ENCODE results near the gene HOXB2. TPM values are rescaled to one million over a fixed set of nuclear protein-coding genes. Genes with fewer than 3 reads are reported as not detected.
A peak's percentile ranks its signal among the peaks of the same experiment; 100 is the strongest.

Gene HOXB2
- total RNA-seq, 2 donors from 2014 or later = 2.5 to 7.0 TPM

DNA sequence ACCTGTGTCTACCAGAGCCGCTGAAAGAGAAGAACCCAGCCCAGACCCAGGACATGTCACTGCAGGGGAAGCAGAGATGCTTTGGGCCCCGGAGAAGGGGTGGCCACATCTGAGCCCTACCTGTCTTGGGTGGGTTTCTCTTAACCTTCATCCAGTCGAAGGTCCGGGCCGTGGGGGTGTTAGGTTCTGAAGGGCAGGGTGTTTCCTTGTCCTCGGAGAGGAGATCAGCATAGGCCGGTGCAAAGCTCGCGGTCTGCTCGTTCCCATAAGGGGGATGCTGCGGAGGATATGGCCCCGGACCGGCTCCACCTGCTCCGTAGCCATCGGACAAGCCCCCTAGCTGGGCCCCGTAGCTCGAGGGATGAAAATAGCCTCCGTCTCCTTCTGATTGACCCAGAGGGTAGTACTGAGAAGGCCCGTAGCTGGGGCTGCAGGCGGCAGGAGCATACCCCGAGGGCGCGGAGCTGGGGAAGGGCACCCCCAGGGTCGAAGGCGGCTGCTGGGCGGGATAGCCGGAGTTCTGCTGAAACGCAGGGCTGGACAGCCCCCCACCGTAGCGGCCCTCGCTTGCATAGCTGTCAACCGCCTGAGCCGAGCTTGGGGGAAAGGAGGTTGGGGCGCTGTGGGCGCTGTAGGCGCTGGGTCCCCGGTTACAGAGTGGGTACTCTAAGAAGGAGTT lies 14.6 kb downstream of the HOXB2 start:
- intact Hi-C loops (cut with DNase I, micrococcal nuclease) = no loop called here
- DNase-seq = no peak
- ATAC-seq = no peak

DNA sequence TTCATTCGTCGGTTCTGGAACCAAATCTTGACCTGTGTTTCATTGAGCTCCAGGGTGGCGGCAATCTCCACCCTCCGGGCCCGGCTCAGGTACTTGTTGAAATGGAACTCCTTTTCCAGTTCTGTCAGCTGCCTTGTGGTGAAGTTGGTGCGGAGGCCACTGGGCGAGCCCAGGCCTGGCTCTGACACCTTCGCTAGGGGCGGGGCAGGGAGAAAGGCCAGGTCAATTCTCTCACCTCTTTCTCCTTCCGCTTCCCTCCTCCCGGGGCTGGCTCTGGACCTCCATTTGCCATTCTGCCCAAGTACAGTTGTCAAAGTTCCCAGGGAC lies 15.3 kb downstream of the HOXB2 start:
- ATAC-seq = no peak
- intact Hi-C loops (cut with DNase I, micrococcal nuclease) = no loop called here
- no peak for DNase-seq

DNA sequence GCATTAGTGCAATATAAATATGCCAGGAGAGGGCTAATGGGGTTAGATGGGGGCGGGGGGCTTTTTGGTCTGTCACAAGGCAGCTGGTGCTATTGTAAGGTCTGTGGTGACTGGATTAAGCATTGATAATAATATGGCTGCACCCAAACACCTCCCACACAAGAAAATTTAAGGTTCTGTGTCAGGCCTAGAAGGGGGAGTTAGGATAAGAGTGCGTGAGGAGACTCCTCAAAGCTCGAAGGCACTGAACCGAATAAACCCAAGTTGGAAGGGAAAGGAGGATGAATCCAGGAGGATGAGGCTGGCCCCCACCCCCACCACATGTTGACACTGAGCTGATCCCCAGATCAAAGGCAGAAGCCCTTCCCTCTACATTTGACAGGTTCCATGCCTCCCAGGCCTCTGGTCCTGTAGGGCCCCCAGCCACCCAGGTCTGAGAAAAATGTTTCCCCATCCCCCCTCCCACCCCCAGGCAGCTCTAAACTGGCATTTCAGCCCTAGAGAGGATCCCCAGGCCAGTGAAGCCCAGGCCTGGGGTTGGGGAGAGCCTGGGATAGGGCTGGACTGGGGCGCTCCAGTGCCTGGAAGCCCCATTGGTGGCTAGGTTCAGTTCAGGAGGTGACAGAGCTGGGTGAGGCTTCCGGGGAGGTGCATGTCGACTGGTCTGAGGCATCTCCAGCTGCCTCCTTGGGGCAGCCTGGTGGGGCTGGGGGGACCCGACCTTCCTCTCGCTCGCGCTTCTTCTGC lies 15.8 kb downstream of the HOXB2 start:
- ATAC-seq = no peak
- intact Hi-C loops (cut with DNase I, micrococcal nuclease) = no loop called here
- DNase-seq = no peak

DNA sequence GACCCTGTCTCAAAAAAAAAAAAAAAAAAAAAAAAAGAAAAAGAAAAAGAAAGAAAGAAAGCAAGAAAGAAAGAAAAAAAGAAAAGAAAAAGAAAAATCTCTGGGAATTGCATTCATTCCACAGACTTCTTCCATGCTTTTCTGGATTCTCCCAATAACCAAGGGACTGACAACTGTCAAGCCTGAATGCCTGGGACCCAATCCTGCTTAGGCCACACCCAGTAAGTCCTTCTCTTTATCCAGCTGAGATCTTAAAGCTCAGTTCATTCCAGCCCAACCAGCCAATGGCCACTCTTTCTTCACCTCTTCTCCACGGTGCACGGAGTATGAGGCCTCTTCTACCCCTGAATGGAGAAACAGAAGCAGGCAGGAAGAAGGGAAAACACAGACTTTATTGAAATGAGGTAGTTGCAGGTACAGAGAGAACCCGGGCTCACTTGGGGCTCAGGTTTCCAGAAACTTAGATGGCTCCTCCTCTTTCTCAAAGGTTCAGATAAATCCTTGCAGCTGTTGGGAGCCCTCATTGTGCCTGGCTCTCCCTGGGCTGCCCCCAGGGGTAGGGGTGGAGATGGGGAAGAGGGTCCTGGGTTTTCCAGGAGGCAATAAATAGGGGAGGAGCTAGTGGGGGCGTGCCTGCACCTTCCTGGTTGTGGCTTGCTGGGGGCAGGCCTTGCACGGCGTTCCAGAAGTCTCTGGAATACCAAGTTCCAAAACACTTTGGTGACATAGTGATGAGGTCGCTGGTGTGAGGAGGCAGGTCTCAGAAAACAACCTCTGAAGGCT lies 16.6 kb downstream of the HOXB2 start:
- no peak for DNase-seq
- intact Hi-C loops (cut with DNase I, micrococcal nuclease) = no loop called here
- no peak for ATAC-seq

DNA sequence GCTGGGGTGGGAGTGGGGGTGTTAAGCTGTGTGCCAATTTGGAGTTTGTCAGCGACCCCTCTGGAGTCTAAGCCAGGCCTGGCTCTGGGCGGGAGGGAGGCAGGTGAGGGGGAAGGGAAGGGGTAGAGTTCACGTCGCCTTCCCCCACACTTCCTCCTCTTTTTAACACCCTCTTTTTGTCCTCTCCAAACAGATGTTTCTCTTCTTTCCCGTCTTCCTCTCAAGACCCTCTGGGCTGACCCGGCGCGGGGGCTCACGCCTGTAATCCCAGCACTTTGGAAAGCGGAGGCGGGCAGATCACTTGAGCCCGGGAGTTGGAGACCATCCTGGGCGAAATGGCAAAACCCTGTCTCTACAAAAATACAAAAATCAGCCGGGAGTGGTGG lies 17.4 kb downstream of the HOXB2 start:
- DNase-seq (no peak), ATAC-seq (no peak)
- intact Hi-C loops (cut with DNase I, micrococcal nuclease) = no loop called here

DNA sequence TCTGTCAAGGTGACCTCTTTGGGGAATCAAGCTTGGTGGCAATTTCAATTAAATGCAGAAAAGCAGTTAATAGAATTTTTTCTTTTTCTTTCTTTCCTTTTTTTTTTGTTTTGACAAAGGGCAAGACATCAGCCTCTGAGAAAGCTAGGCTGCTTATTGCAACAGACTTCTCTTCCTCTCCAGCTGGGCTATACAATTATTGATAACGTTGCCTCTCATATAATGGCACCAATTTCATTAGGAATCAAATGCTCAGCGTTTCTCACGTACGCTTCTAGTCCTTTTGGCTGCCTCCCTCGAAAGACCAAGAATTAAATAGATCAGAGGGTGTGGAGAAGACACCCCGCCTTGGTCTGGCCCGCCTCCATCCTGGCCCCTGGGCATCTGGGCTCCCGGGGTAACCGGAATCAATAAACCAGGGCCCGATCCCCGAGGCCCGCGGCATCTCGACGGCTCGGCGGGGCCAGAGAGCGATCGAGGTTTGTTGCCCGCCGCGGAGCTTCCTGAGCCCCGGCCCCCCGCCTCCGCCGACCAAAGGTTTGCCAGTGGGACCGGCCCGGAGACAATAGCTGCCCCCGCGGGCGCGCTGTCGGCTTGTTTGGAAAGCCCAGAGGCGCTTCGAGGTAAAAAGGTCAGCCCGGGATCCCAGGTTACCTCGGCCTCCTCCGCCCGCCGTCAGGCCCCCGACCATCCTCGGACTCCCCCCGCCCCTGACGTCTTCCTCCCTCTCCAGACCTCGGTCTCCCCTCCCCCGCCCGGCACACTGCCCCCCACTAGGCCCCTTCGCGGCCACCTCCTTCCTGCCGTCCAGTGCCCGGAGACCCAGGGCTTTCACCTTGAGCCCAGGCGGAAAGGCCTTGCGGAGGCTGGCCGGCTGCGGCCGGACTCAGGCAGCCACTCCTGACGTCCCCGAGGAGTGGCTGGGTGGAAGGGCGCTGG lies 18.0 kb downstream of the HOXB2 start:
- peak in 1 of 2 donors; percentile 13 for DNase-seq
- intact Hi-C loops (cut with DNase I, micrococcal nuclease) = no loop called here
- ATAC-seq = no peak

DNA sequence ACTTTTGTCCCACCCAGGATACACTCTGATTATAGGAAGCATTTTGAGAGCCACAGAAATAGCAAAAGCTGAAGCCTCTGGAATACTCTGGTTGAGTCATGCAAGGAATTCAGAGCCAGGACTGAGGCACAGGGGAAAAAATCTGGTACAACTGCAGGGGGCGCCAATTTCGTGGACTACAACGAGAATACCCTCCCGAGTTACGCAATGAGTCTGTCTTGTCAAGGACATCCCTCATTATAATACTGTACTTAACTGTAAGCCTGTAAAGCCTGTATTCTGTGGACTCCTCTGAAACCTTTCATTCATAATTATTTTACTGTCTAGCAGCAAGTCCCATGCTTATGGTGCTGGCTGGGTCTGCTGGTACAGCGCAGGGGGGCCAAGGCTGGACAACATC lies 21.9 kb downstream of the HOXB2 start:
- DNase-seq (no peak), ATAC-seq (no peak)
- intact Hi-C loops (cut with DNase I, micrococcal nuclease) = no loop called here

DNA sequence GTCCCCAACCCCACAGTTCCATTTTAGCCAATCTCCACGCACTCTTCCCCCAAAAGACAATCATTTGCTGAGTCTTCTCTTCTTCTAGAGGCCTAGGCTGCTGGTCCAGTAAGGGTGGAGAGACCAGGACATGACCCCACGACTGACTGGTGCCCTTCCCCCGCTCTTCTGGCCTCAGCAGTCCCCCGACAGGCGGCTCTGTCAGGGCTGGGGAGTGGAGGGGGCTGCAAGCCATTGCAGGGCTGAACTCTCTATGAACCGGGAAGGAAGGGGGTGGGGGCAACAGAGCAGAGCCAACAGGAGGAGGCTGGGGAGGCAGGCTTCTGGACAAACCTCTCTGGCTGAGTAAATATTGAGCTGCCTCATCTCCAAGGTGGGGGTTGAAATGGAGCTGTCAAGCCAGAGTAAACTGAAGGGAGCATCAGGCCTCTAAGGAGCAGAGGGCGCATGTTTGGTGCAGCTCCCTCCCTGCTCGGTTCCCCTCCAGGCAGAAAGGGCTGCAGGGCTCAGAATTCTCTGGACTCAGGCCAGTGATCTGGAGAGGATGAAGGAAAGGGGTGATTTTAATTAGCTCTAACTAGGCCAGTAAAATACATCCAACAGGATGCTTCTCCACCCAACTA lies 22.8 kb downstream of the HOXB2 start:
- intact Hi-C loops (cut with DNase I, micrococcal nuclease) = no loop called here
- DNase-seq = no peak
- no peak for ATAC-seq

DNA sequence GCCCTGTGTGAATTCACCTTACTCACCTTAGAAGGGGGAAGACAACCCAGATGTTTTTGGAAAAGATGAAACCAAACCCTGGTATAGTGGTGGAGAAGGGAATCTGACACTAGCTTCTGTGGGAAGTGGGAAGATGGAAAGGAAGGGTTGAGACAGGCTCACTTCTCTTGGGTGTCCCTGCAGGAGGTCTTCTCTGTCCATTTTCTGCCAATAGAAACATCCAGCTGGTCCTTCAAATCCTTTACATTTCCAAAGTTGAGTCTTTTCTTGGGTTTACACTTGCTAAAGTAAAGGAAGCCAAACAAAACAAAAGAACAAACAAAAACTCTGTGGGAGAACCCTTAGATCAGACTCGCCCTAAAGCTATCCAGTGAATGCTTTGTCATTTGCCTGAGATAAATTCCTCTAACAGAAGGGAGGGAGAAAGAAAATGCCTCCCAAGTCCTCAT lies 24.3 kb downstream of the HOXB2 start:
- DNase-seq (no peak), ATAC-seq (no peak)
- intact Hi-C loops (cut with DNase I, micrococcal nuclease) = no loop called here

DNA sequence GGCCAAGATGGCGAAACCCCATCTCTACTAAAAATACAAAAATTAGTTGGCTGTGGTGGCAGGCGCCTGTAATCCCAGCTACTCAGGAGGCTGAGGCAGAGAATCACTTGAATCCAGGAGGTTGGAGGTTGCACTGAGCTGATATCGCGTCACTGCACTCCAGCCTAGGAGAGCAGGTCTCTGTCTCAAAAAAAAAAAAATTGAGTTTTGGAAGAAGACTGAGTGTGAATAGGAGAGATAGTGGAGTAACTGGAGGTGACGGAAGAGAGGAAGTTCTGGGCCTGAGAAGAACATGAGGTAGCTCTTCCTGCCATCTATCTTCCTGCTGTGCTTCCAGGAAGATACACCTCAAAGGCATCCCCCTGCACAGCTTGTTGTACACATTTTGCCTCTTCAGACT lies 25.5 kb downstream of the HOXB2 start:
- ATAC-seq = no peak
- intact Hi-C loops (cut with DNase I, micrococcal nuclease) = no loop called here

DNA sequence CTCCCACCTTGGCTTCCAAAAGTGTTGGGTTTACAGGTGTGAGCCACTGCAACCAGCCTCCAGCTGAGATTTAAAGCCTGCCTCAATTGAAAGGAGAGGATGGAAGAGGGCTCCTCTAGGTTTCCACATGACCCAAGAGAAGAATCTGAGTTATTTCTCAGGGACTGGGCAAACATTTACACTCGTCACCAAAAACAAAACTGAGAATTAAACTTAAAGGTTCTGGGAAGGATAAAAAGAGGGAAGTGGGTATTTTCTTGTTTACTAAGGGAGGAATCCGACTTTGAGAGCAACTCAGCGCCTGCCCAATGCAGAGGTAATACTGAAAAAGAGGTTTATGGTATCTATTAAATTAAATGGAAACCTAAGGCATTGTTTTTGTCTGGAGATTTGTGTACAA lies 27.4 kb downstream of the HOXB2 start:
- intact Hi-C loops (cut with DNase I, micrococcal nuclease) = no loop called here
- DNase-seq (no peak), ATAC-seq (peak; percentile 28)

More for the DNA sequence above, 25.5 kb downstream of the HOXB2 start:
- no peak for DNase-seq

DNA sequence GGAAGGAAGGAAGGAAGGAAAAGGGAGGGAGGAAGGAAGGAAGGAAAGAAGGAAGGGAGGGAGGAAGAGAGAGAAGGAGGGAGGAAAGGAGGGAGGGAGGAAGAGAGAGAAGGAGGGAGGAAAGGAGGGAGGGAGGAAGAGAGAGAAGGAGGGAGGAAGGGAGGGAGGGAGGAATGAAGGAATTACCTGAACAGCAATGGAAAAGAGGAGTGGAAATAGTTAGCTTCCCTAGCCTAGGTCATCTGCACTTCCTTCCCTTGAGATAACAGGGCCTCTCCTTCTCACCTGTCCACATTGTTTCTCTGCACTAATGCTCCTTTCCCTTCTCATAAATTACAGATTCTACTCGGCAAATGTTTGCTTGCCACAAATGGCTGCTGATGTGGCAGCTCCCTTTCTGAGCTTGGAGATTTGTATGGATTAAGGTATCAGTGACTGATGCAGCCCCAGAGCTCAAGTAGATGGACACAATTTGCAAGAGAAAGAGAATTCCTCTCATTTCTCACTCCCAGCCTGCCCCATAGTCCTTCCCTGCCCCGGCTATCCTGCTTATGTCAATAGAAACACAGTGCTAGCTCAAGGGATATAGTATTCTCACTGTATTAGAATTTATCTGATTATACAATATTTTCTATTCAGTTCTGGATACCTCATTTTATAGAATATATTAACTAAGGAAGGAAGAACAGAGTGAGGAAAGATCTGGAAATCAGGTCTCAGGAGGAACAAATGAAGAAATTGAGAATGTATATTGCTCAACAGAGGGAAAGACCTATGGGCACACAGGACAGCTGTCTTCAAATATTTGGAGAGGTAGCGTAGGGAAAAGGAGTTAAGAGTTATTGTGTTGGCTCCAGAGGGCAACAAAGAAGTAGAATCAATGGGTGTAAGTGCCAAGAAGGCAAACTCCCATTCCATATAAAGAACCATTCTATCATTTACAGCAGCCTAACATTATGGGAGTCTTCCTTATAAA lies 28.7 kb downstream of the HOXB2 start:
- intact Hi-C loops (cut with DNase I, micrococcal nuclease) = no loop called here
- DNase-seq (no peak), ATAC-seq (peak; percentile 29)

DNA sequence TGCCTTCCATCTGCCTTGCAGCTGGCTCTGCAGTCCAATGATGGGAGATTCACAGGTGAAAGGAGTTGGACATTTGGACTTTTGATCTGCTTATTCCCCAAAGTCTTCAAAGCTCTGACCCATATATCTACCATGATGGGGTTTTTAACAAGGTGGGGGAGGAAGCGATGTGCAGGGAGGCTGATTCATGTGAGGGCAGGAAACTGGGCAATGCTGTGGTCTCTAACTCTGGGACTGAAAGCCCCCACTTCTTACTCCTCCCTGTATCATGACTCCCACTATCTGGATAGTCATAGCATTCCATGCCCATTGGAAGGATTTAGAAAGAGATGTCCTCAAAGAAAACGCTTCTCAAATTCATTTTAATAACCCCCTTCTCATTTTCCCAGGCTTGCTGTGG lies 30.4 kb downstream of the HOXB2 start:
- intact Hi-C loops (cut with DNase I, micrococcal nuclease) = no loop called here
- no peak for DNase-seq
- no peak for ATAC-seq

DNA sequence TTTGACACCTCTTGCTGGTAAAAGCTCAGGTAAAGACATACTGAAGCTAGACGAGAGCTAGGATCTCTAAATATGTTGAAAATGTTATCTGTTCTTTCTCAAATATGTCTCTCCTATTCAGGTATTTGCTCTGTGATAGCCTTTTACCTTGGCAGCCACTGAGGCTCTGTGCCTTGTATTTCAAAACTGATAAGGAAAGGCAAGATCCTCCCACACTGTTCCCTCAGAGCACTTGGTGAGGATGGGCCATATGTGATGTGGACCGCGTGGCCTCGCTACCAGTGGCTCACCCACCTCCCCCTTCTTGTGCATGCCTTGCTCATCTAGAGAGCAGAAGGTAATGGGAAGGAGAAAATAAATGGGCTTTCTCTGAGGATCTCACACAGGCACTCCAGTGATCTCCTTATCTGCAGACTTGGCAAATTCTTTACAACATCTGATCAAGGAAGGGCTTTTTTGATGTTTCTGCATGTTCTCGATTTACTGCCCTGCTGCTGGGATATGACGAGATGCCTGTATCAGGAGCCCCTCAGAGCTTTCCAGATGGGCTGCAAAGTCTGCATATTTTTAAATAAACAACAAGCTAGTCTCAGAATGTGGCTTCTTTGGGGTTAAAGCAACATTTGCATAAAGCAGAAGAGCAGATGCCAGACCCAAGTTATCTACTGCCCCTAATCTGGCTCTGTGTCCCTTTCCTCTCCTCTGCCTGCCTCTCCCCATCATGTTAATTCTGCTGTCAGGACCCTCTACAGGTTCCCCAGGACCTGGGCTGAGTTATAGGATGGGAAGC lies 31.0 kb downstream of the HOXB2 start:
- DNase-seq (no peak), ATAC-seq (no peak)
- intact Hi-C loops (cut with DNase I, micrococcal nuclease) = no loop called here

DNA sequence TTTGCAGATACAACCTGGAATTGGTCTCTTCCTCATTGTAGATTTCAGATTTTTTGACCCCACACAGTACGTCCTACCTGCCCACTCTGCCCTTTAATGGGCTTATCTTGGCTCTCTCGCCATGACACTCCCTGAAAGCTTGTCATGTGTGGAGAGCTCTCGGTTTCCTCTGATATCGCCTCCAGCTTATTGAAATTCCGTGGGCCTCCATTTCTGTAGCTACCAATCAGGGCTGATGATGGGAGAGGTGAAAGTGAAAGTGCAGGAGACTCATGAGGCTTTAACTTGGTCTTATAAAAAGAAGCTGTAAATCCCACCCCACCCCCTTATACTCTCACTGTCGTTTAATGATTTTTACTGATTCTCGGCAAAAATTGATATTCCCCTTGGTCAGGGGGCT lies 31.8 kb downstream of the HOXB2 start:
- DNase-seq (no peak), ATAC-seq (peak; percentile 70)
- intact Hi-C loops (cut with DNase I, micrococcal nuclease) = no loop called here

DNA sequence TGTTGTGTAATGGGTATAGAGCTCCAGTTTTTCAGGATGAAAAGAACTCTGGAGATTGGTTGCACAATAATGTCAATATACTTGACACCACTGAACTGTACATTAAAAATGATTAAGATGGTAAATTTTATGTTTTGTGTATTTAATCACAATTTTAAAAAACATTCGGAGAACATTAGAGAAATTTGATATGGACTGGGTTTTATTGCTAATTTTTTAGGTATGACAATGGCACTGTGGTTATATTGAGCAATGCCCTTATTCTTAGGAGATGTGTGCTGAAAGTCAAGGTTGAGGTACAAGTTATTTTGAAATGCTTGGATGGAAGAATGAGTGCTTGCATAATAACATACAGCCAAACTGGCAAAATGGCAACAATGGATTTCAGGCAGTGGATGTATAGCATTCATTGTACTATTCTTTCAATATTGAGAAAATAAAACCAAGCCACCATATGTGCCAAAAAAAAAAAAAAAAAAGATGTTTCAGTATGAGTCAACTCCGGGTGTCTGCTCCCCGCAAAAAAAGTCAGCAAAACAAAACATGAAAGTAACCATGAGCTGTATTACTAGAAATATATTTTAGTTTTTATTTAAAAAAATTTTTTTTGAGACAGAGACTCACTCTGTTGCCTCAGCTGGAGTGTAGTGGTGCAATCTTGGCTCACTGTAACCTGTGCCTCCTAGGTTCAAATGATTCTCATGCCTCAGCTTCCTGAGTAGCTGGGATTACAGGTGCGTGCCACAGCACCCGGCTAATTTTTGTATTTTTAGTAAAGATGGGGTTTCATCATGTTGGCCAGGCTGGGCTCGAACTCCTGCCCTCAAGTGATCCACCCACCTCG lies 33.9 kb downstream of the HOXB2 start:
- intact Hi-C loops (cut with DNase I, micrococcal nuclease) = no loop called here
- no peak for ATAC-seq
- DNase-seq = no peak
